GM12878 (cell line): Measurements from ENCODE around the gene MTHFD1L. TPM values are rescaled to one million over a fixed set of nuclear protein-coding genes. Genes with fewer than 3 reads are reported as not detected.
A peak's percentile ranks its signal among the peaks of the same experiment; 100 is the strongest.

Source experiments
- BMI1 ChIP-seq: fragments of 450-650 bp; IDR thresholded peaks from 2 replicates; pipeline ENCODE4 v1.6.1; 2016; ENCODE audit warnings: mild to moderate bottlenecking, moderate library complexity, borderline replicate concordance
- CTCF ChIP-seq, 3 experiments: IDR thresholded peaks in 2 of 3; conservative IDR thresholded peaks in 1 of 3; 2 replicates each; pipeline ENCODE4 v1.5.1; 2011; ENCODE audit warnings: low read depth in 3 of 3, low read length in 3 of 3, mild to moderate bottlenecking in 3 of 3, control low read depth in 2 of 3, moderate library complexity in 2 of 3, inconsistent platforms in 1 of 3, mixed read lengths in 1 of 3; ENCODE audit not compliant: control insufficient read depth in 2 of 3, insufficient read depth in 1 of 3; ENCODE audit errors: extremely low read depth in 1 of 3
- DPF2 ChIP-seq: fragments of 450-650 bp; IDR thresholded peaks from 2 replicates; pipeline ENCODE4 v1.6.1; 2017; ENCODE audit warnings: mild to moderate bottlenecking
- EED ChIP-seq: sonication (generic); IDR thresholded peaks from 2 replicates; pipeline ENCODE4 v1.6.1; 2016; ENCODE audit warnings: antibody characterized with exemption, low read depth
- ELK1 ChIP-seq: IDR thresholded peaks from 2 replicates; pipeline ENCODE4 v1.6.1; 2012; ENCODE audit warnings: low read depth, low read length, improper control_type of control experiment
- HDGF ChIP-seq: fragments of 450-650 bp; IDR thresholded peaks from 2 replicates; pipeline ENCODE4 v1.6.1; 2016; ENCODE audit warnings: antibody characterized with exemption
- HSF1 ChIP-seq: fragments of 150-350 bp; IDR thresholded peaks from 2 replicates; pipeline ENCODE4 v1.6.1; 2014; ENCODE audit warnings: mild to moderate bottlenecking, low read depth, low read length
- IKZF2 ChIP-seq, 2 experiments: fragments of 450-650 bp; IDR thresholded peaks; 2 replicates each; pipeline ENCODE4 v1.6.1; 2017; ENCODE audit warnings: mild to moderate bottlenecking in 2 of 2, moderate library complexity in 2 of 2
- IRF3 ChIP-seq: fragments of 450-650 bp; IDR thresholded peaks from 2 replicates; pipeline ENCODE4 v1.6.1; 2014; ENCODE audit warnings: mild to moderate bottlenecking
- MEF2A ChIP-seq: IDR thresholded peaks from 2 replicates; pipeline ENCODE4 v1.6.1; 2011; ENCODE audit warnings: low read depth, mild to moderate bottlenecking, low read length, moderate library complexity; ENCODE audit not compliant: insufficient read depth
- NKRF ChIP-seq: fragments of 450-650 bp; conservative IDR thresholded peaks from 2 replicates; pipeline ENCODE4 v1.6.1; 2017; ENCODE audit warnings: mild to moderate bottlenecking, moderate library complexity
- NR2F1 ChIP-seq: fragments of 450-650 bp; conservative IDR thresholded peaks from 2 replicates; pipeline ENCODE4 v1.6.1; 2017; ENCODE audit warnings: mild to moderate bottlenecking
- PAX8 ChIP-seq: fragments of 450-650 bp; IDR thresholded peaks from 2 replicates; pipeline ENCODE4 v1.6.1; 2017; ENCODE audit warnings: mild to moderate bottlenecking, moderate library complexity
- RUNX3 ChIP-seq: IDR thresholded peaks from 2 replicates; pipeline ENCODE4 v1.6.1; 2012; ENCODE audit warnings: low read length, inconsistent platforms
- SIX5 ChIP-seq: IDR thresholded peaks from 2 replicates; pipeline ENCODE4 v1.6.1; 2011; ENCODE audit warnings: mild to moderate bottlenecking, low read depth, low read length, moderate library complexity; ENCODE audit not compliant: severe bottlenecking
- ZNF207 ChIP-seq: fragments of 450-650 bp; IDR thresholded peaks from 2 replicates; pipeline ENCODE4 v1.6.1; 2014; ENCODE audit warnings: antibody characterized with exemption, mild to moderate bottlenecking, borderline replicate concordance
- ZZZ3 ChIP-seq: IDR thresholded peaks from 2 replicates; pipeline ENCODE4 v1.6.1; 2011; ENCODE audit warnings: low read depth; ENCODE audit not compliant: control insufficient read depth, insufficient read length
- polyA plus RNA-seq, 11 experiments: library from polyadenylated mRNA; depleted of rRNA in 4 of 11; unstranded in 6 of 11; stranded (reverse) in 5 of 11; fragments of >200 nt; fragmentation: Nextera tagmentation in 4 of 11; fragmentation: Illumina TruSeq in 1 of 11; extraction: Ambion mirVana in 4 of 11; extraction: Trizol in 1 of 11; gene quantifications; 1 replicate in 1 of 11; 2 replicates in 10 of 11; pipeline versions ENCODE4 v1.2.1 to v1.2.3, GENCODE V29; 2011 to 2016; ENCODE audit warnings: inconsistent platforms in 2 of 11, missing spikeins in 2 of 11, low read depth in 1 of 11
- total RNA-seq, 4 experiments: library from RNA; depleted of rRNA in 3 of 4; stranded (reverse); fragments of >200 nt in 3 of 4; fragmentation: Illumina TruSeq in 1 of 4; extraction: Trizol in 1 of 4; gene quantifications; 2 replicates each; pipeline versions ENCODE4 v1.2.1 to v1.2.3, GENCODE V29; 2013 to 2021
- TF ChIP-seq, protein P1 (sequence below): IDR thresholded peaks from 2 replicates; pipeline ENCODE4 v1.6.1; 2011; ENCODE audit warnings: low read depth, mild to moderate bottlenecking, low read length, moderate library complexity, borderline replicate concordance; ENCODE audit errors: extremely low read depth
- TF ChIP-seq, protein P2 (sequence below): fragments of 450-650 bp; IDR thresholded peaks from 2 replicates; pipeline ENCODE4 v1.6.1; 2018; ENCODE audit warnings: mild to moderate bottlenecking, low read depth, moderate library complexity; ENCODE audit not compliant: partially characterized antibody

The MTHFD1L gene
- total and polyA plus RNA-seq, 10 of the 15 experiments (the other 5 are each of a cell fraction or from before 2014, with no cell fraction given): 11.7 to 75.5 (median 28.8) TPM

DNA sequence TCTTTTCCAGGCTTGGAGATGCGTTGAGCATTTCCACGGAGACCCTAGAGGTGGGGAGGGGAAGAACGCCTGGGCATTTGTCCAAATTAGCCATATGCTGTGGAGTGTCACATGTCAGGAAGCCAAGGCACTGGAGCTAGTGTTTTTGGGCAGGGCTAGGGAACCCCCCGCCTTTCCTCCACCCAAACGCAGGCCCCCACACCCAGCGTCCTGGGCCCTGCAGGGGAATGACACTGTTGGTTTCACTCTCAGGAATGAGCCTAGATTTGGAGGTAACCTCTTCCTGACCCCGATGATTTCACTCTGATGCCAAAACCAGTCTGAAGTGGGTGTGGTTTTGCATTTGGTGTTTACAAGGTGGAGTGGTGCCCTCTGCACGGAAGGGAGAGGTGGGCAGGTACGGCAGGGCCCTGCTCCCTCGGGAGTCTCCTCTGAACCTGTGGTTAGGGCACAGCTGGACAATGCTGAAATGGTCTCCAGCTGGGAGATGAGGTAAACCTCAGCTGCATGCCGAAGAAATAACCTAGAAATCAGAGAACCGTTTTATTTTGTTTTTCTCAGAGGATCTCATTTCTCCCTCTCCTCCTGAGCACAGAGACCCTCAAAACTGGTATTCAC lies 29.5 kb downstream of the MTHFD1L start (continued):
- TF ChIP-seq IKZF2 (IDR thresholded peaks at IDR 0.05) (peak; percentile 85 to 89), HDGF (no peak), EED (peak; percentile 99), NR2F1 (peak; percentile 78), HSF1 (no peak), DPF2 (peak; percentile 69), BMI1 (no peak), MEF2A (peak; percentile 80), SIX5 (no peak), ZZZ3 (no peak), ELK1 (no peak), RUNX3 (peak; percentile 96), NKRF (no peak), PAX8 (no peak), IRF3 (no peak), ZNF207 (no peak), CTCF (IDR thresholded peaks at IDR 0.05 in 2 of 3, conservative IDR thresholded peaks at IDR 0.05 in 1 of 3; ENCODE audit: control insufficient read depth in 2 of 3, extremely low read depth in 1 of 3, insufficient read depth in 1 of 3, low read depth in 3 of 3, low read length in 3 of 3) (no peak)
- TF ChIP-seq, protein P1, sequence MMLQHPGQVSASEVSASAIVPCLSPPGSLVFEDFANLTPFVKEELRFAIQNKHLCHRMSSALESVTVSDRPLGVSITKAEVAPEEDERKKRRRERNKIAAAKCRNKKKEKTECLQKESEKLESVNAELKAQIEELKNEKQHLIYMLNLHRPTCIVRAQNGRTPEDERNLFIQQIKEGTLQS: no peak
- TF ChIP-seq, protein P2, sequence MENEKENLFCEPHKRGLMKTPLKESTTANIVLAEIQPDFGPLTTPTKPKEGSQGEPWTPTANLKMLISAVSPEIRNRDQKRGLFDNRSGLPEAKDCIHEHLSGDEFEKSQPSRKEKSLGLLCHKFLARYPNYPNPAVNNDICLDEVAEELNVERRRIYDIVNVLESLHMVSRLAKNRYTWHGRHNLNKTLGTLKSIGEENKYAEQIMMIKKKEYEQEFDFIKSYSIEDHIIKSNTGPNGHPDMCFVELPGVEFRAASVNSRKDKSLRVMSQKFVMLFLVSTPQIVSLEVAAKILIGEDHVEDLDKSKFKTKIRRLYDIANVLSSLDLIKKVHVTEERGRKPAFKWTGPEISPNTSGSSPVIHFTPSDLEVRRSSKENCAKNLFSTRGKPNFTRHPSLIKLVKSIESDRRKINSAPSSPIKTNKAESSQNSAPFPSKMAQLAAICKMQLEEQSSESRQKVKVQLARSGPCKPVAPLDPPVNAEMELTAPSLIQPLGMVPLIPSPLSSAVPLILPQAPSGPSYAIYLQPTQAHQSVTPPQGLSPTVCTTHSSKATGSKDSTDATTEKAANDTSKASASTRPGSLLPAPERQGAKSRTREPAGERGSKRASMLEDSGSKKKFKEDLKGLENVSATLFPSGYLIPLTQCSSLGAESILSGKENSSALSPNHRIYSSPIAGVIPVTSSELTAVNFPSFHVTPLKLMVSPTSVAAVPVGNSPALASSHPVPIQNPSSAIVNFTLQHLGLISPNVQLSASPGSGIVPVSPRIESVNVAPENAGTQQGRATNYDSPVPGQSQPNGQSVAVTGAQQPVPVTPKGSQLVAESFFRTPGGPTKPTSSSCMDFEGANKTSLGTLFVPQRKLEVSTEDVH: no peak
